Measurements from ENCODE around the gene SLC5A6. TPM values are rescaled to one million over a fixed set of nuclear protein-coding genes. Genes with fewer than 3 reads are reported as not detected.

The SLC5A6 gene
- 10 to 100 TPM; 17.2 to 97.8 (median 39.4) TPM for total RNA-seq

DNA sequence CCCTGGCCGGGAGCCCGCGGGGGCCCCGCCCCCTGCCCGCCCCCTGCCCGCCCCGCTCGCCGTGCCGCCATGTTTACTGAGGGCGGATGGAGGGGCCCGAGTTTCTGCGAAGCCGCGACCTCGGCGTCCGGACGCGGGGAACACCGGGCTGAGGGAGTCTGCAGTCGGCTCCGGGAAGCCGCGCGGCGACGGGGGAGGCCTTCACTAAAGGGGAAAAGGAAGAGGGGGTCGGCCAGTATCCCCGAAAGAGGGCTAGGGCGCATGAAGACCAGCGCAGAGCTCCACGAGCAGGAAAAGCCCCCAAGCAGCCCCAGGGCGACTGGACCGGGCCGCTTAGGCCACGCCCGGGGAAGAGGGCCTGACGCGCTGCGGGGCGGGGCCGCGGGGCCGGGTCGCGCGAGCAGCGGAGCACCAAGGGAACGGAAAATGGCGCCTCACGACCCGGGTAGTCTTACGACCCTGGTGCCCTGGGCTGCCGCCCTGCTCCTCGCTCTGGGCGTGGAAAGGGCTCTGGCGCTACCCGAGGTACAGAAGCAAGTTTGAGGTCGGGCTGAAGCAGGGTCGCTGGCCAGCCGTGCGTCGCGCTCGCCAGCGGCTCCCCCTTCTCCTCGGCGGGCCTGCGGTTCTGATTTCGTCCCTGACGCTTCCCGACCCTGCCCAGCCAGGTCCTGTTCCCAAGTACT is at the start of gene SLC5A6, which contains the start of gene ATRAID:
Gene SLC5A6, minus strand, starts transcription at position 326 of the 683 bp plus-strand sequence. CDS start 4,618 bp downstream, outside the sequence.
Gene ATRAID, plus strand, starts transcription at position 99 of the 683 bp plus-strand sequence. Its CDS starts 328 bp downstream, at position 427.
- TF ChIP-seq, protein P1, sequence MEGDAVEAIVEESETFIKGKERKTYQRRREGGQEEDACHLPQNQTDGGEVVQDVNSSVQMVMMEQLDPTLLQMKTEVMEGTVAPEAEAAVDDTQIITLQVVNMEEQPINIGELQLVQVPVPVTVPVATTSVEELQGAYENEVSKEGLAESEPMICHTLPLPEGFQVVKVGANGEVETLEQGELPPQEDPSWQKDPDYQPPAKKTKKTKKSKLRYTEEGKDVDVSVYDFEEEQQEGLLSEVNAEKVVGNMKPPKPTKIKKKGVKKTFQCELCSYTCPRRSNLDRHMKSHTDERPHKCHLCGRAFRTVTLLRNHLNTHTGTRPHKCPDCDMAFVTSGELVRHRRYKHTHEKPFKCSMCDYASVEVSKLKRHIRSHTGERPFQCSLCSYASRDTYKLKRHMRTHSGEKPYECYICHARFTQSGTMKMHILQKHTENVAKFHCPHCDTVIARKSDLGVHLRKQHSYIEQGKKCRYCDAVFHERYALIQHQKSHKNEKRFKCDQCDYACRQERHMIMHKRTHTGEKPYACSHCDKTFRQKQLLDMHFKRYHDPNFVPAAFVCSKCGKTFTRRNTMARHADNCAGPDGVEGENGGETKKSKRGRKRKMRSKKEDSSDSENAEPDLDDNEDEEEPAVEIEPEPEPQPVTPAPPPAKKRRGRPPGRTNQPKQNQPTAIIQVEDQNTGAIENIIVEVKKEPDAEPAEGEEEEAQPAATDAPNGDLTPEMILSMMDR (IDR thresholded peaks at IDR 0.05; ENCODE audit: low read depth): no peak

DNA sequence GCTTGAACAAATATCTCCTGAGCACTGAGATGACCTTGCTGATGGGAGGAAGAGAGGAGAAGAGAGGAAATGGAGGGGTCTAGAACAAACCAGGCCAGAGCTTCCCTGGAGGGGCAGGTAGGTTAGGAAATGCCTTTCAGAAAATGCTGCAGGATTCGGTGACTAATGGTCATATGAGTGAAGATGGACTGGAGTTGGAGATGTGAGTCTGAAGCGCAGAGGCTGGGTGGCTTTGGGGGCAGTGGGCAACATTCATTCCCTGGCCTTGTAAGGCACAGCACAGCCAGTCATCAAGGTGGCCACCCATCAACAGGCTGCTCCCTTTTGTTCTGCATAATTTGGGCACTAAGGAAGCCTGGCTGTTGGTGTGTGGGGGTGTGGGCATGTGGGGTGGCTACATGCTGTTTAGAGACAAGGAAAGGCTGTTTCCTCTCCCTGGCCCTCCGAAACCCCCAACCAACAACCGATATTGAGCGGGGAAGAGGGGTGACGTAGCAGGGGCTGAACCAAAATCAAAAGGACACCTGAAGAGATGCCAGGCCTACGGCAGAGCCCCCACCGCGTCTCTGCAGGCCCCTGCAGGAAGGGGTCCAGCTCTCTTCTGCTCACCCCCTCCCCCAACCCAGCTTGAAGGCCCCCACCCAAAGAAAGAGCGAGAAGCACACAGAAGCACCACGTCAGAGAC is 49.3 kb upstream of the SLC5A6 start:
- TF ChIP-seq, protein P1 (IDR thresholded peaks at IDR 0.05; ENCODE audit: low read depth): no peak

DNA sequence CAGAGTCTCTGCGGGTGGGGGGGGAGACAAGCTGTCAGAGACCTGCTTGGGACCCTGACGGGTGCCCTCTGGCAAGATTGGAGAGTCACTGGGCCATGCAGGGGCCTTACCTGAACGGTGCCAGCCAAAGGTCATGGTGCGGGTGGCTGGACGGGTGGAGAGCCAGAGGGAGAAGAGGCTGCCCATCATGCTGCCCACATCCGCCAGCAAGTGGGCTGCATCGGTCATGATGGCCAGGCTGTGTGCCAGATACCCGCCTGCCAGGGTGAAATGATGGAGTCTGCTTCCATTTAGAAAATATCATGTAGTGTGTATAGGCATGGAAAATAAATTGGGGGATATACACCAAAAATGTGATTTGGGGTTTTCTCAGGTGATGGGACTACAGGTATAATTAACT is 46.0 kb upstream of the SLC5A6 start:
- TF ChIP-seq, protein P1 (IDR thresholded peaks at IDR 0.05; ENCODE audit: low read depth): no peak

DNA sequence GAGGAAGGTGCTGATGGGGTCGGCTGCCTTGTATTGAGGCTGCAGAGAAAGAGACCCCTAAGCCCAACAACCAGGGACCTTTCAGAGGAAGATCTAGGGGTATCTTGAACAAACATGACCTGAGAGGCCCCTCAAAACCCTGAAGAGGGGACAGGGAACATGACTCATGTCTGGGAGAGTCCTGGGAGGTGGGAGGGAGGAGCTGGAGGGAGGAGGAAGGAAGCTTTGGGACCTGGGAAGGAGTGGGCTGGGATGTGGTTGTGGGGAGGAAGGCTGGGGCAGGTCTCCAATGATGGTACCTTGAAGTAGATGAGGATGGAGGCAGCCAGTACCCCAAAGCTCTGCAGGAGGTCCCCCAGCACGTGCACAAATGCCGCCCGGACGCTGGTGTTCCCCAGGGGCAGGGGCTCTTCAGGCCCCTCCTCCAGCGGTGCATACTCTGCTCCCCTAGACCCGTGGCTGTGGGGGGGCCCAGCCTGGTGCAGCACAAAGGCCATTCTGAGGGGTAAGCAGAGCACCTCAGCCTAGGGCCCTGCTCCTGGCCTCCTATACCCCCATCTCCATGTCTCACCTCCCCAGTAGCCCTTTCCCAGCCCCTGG is 44.9 kb upstream of the SLC5A6 start:
- TF ChIP-seq, protein P1 (IDR thresholded peaks at IDR 0.05; ENCODE audit: low read depth): no peak

DNA sequence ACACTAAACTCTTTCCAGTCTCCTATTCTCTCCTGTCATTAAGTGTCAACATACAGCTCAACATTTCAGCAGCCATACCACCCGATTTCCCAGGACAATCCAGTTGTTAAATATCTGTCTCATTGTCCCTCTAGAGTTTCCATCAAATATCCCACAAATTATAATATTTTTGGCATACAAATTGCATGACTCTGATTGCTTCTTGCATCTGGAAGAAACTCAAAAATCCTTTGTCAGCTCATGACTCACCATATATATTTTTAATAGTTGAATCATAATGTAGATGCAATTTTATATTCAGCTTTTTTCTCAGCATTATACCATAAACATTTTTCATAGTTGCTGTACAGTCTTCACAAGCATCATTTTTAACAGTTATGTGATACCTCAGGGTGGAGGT is 43.6 kb upstream of the SLC5A6 start:
- TF ChIP-seq, protein P1 (IDR thresholded peaks at IDR 0.05; ENCODE audit: low read depth): no peak

DNA sequence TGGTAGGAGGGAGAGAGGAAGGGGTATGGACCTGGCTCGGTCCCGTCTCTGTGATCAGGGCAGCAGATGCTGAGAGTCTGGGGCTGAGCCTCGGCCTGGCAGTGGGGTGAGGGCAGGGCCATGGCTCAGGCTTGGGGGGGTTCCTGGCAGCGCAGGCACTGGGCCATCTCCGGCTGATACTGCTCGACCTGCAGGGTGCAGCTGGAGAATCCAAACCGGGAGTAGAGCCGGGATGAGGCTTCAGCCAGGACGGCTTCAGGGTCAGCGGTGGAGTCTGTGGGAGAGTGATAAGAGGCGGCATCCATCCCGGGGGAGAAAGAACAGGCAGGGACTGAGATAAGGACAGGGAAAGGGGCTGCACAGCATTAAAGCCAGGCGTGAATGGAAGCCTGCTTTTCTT is 43.1 kb upstream of the SLC5A6 start:
- TF ChIP-seq, protein P1 (IDR thresholded peaks at IDR 0.05; ENCODE audit: low read depth): no peak

DNA sequence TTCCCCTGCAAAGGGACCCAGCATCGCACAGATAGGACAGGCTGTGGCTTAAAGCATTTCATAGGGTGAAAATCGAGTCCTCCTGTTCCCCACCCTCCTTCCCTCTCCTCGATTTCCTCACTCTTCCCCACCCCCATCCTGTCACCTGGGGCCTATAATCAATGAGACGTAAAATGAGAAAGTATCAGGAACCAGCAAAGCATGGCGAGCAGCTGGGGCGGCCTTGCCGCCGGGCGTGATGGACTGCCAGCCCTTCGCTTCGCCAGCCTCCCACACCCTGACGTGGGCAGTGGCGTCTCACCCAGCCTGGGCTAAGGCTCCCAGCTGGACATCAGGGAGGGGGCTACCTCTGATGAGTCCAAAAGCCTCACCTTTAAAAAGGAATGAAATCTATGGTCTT is 39.7 kb upstream of the SLC5A6 start:
- TF ChIP-seq, protein P1 (IDR thresholded peaks at IDR 0.05; ENCODE audit: low read depth): no peak

All from subcutaneous adipose tissue (tissue), 4 donors.